ENCODE measurements around the gene NECTIN4.
"Not testable (repeated sequence)": the region's sequence is repeated elsewhere in the genome, so short reads cannot be mapped to it uniquely, and the experiment has no call there.

The NECTIN4 gene

GRCh38 chr1:161071886-161072371 is 17.4 kb downstream of the NECTIN4 start:
- Histone ChIP-seq H3K4me3 (ENCODE audit: low read depth, low read length) (no peak overlapping the region), H3K9me3 (no peaks in the 10 kb centered on the region), H3K4me1 (no peaks in the 10 kb centered on the region), H3K27me3 (no peaks in the 10 kb centered on the region), H3K36me3 (no peaks in the 10 kb centered on the region)
- peak; percentile 60 for DNase-seq
- TF ChIP-seq, protein P1, sequence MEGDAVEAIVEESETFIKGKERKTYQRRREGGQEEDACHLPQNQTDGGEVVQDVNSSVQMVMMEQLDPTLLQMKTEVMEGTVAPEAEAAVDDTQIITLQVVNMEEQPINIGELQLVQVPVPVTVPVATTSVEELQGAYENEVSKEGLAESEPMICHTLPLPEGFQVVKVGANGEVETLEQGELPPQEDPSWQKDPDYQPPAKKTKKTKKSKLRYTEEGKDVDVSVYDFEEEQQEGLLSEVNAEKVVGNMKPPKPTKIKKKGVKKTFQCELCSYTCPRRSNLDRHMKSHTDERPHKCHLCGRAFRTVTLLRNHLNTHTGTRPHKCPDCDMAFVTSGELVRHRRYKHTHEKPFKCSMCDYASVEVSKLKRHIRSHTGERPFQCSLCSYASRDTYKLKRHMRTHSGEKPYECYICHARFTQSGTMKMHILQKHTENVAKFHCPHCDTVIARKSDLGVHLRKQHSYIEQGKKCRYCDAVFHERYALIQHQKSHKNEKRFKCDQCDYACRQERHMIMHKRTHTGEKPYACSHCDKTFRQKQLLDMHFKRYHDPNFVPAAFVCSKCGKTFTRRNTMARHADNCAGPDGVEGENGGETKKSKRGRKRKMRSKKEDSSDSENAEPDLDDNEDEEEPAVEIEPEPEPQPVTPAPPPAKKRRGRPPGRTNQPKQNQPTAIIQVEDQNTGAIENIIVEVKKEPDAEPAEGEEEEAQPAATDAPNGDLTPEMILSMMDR (IDR thresholded peaks at IDR 0.05; ENCODE audit: low read depth, low read length) = peak; percentile 66

DNA sequence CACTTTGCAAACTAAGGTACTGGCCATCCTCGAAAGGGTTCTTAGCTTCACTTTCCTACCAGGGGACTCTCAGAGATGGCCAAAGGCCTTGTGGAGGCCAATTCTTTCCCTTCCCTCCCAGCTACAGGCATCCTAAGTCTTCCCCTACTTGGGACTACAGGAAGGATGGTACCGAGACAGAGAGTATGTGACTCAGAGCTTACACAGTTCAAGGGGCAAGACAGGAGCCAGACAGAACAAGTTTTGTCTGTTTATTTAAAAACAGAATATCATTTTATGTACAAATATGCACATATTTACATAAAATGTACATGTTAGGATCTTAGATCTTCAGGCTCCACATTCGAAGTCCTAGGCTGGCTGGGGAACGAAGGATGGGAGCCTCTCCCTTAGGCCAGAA is 18.6 kb downstream of the NECTIN4 start:
- Histone ChIP-seq H3K36me3 (no peaks in the 10 kb centered on the region), H3K9me3 (no peaks in the 10 kb centered on the region), H3K27me3 (no peaks in the 10 kb centered on the region), H3K4me1 (no peaks in the 10 kb centered on the region), H3K4me3 (ENCODE audit: low read depth, low read length) (no peak overlapping the region)
- TF ChIP-seq, protein P1 (IDR thresholded peaks at IDR 0.05; ENCODE audit: low read depth, low read length) = no peak
- no peak for DNase-seq

GRCh38 chr1:161069731-161070270 is 19.6 kb downstream of the NECTIN4 start, which contains the start of gene ARHGAP30:
Gene ARHGAP30, minus strand, starts transcription at chr1:161069891. Its CDS starts 267 bp downstream, at chr1:161069624.
- H3K27me3 ChIP-seq = no peaks in the 10 kb centered on the region; the same call in 1 of the 2 replicates
- no peaks in the 10 kb centered on the region for H3K9me3 ChIP-seq
- H3K36me3 ChIP-seq = no peaks in the 10 kb centered on the region
- no peak for DNase-seq
- TF ChIP-seq, protein P1 (IDR thresholded peaks at IDR 0.05; ENCODE audit: low read depth, low read length) = no peak
- no peak within 1 kb of the TSS for H3K4me3 ChIP-seq (ENCODE audit: low read depth, low read length)
- no peaks in the 10 kb centered on the region for H3K4me1 ChIP-seq

DNA sequence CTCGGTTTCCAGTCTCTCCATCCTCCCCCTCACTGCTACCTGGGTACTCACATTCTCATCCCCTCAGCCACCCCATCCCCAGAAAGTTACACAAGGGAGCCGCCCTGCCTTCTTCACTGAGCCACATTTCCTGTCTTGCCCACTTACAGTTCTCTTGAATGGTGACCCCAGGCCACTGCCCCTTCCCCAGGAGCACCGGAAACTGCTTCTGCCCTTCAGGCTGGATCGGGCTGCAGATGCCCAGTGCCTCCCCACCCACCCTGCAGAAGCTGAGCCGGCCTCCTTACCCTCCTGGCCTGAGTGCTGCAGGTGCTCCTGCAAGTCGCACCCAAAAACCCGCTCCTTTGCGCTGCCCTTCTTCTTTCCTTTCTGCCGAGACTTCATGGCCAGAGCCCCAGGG is 20.1 kb downstream of the NECTIN4 start:
- Histone ChIP-seq H3K4me3 (ENCODE audit: low read depth, low read length) (no peak overlapping the region), H3K4me1 (no peaks in the 10 kb centered on the region), H3K27me3 (peaks cover 3% of the 10 kb centered on the region), H3K9me3 (no peaks in the 10 kb centered on the region), H3K36me3 (no peaks in the 10 kb centered on the region)
- TF ChIP-seq, protein P1 (IDR thresholded peaks at IDR 0.05; ENCODE audit: low read depth, low read length) = no peak
- no peak for DNase-seq

- H3K27me3 ChIP-seq = peaks cover 7% of the 10 kb centered on the region
- no peaks in the 10 kb centered on the region for H3K36me3 ChIP-seq
- no peak for DNase-seq
- no peaks in the 10 kb centered on the region for H3K9me3 ChIP-seq
- H3K4me3 ChIP-seq (ENCODE audit: low read depth, low read length) = no peak overlapping the region
- H3K4me1 ChIP-seq = no peaks in the 10 kb centered on the region
- TF ChIP-seq, protein P1 (IDR thresholded peaks at IDR 0.05; ENCODE audit: low read depth, low read length) = no peak
Measured at GRCh38 chr1:161068306-161069234, 20.8 kb downstream of the NECTIN4 start.

GRCh38 chr1:161066694-161067093 is 22.7 kb downstream of the NECTIN4 start:
- H3K36me3 ChIP-seq = no peaks in the 10 kb centered on the region
- H3K4me3 ChIP-seq (ENCODE audit: low read depth, low read length) = no peak overlapping the region
- no peak for DNase-seq
- H3K27me3 ChIP-seq = peaks cover 14% of the 10 kb centered on the region
- H3K9me3 ChIP-seq = no peaks in the 10 kb centered on the region
- TF ChIP-seq, protein P1 (IDR thresholded peaks at IDR 0.05; ENCODE audit: low read depth, low read length) = no peak
- no peaks in the 10 kb centered on the region for H3K4me1 ChIP-seq

DNA sequence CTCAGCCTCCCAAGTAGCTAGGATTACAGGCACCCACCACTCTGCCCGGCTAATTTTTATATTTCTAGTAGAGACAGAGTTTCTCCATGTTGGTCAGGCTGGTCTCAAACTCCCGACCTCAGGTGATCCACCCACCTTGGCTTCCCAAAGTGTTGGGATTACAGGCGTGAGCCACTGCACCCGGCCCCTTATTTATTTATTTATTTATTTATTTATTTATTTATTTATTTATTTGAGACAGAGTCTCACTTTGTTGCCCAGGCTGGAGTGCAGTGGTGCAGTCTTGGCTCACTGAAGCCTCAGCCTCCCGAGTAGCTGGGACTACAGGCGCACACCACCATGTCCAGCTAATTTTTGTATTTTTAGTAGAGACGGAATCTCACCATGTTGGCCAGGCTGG is 23.7 kb downstream of the NECTIN4 start:
- not testable (repeated sequence) for DNase-seq; H3K4me3 ChIP-seq (ENCODE audit: low read depth, low read length); H3K9me3 ChIP-seq; H3K36me3 ChIP-seq; H3K4me1 ChIP-seq
- H3K27me3 ChIP-seq = peaks cover 14% of the 10 kb centered on the region

DNA sequence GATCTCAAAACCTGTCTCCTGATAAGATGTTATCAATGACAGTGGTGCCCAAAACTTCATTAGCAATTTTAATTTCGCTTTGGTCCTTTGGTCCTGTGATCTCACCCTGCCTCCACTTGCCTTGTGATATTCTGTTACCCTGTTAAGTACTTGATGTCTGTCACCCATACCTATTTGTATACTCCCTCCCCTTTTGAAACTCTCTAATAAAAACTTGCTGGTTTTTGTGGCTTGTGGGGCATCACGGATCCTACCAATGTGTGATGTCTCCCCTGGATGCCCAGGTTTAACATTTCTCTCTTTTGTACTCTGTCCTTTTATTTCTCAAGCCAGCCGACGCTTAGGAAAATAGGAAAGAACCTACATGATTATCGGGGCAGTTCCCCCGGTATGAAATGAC is 25.4 kb downstream of the NECTIN4 start:
- H3K9me3 ChIP-seq; H3K4me1 ChIP-seq; H3K4me3 ChIP-seq (ENCODE audit: low read depth, low read length); DNase-seq; H3K36me3 ChIP-seq: not testable (repeated sequence)
- peaks cover 14% of the 10 kb centered on the region for H3K27me3 ChIP-seq

Measured in BE2C (cell line).